NB4 (cell line): ENCODE data around the gene KIRREL3.

Experiments used
- DNase-seq: peaks from one replicate; pipeline ENCODE4 v3.0.0; 2010; ENCODE audit warnings: low read depth
- H3K4me3 ChIP-seq: one replicate; pipeline ENCODE4 v1.5.1; 2011; ENCODE audit warnings: mild to moderate bottlenecking, low read depth, low read length, moderate library complexity
- CTCF ChIP-seq: IDR thresholded peaks from one replicate; pipeline ENCODE4 v1.5.1; 2012; ENCODE audit warnings: low read depth, low read length
- MYC ChIP-seq: IDR thresholded peaks from 2 replicates; pipeline ENCODE4 v1.6.1; 2011; ENCODE audit warnings: low read depth, low read length
- POLR2A ChIP-seq: IDR thresholded peaks from 2 replicates; pipeline ENCODE4 v1.6.1; 2011; ENCODE audit warnings: mild to moderate bottlenecking; ENCODE audit not compliant: insufficient read length; ENCODE audit errors: extremely low read depth
- TF ChIP-seq, protein P1 (sequence below): IDR thresholded peaks from 2 replicates; pipeline ENCODE4 v1.6.1; 2011; ENCODE audit warnings: low read depth, low read length

The KIRREL3 gene

DNA sequence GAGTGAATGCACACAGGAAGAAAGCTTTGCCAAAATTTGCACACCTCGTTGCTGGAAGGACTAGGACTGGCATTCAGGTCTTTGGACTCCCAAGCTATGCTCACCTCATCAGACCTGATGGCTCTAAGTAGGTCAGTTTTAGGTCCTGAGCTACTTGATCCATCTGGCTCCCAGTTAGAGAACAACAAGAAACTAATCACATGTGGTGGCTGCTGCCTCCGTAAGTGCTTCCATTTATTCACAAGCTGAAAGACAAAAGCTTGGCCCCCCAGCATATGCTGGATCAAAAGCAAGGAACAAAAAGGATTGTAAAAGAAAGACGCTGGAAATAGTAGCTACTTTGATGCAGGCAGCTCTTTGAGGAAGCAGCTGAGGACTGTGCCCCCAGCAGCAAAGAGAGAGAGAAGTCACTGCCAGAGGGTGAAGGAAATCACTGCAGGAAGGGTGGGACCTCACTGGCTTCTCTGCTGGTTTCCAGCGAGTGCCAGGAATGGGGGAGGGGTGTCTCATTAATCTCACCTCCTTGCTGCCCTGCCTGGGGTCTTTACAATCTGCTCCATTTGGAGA lies 268.9 kb downstream of the KIRREL3 start:
- H3K4me3 ChIP-seq, result no peak overlapping the region
- TF ChIP-seq CTCF, result no peak
- TF ChIP-seq POLR2A, result no peak
- DNase-seq, result no peak

DNA sequence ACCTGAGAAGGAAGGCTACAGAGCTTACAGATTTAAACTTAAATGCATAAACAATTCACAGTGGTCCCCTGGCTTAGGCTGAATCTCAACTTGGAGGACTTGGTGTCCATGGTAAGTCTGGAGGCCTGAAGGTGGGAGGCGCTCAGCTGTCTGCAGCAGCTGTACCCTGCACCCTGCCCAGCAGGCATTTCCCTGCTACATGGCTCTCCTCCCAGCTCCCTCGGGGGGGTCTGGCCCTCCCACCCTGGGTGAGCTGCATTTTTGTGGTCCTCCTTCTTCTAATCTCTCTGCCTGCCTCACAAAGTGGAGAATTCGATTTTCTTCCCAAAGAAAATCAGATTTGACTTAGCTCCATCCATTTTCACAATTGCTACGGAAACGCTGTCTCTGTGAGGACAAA lies 273.2 kb downstream of the KIRREL3 start:
- DNase-seq, result no peak
- H3K4me3 ChIP-seq, result no peak overlapping the region
- TF ChIP-seq CTCF (no peak), MYC (no peak), POLR2A (no peak)
- TF ChIP-seq, protein P1, sequence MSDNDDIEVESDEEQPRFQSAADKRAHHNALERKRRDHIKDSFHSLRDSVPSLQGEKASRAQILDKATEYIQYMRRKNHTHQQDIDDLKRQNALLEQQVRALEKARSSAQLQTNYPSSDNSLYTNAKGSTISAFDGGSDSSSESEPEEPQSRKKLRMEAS, result no peak

- no peak overlapping the region for H3K4me3 ChIP-seq
- TF ChIP-seq MYC (no peak), POLR2A (no peak), CTCF (no peak)
- TF ChIP-seq, protein P1, result no peak
- DNase-seq, result no peak
Measured at GRCh38 chr11:126725521-126725920, 275.0 kb downstream of the KIRREL3 start.

DNA sequence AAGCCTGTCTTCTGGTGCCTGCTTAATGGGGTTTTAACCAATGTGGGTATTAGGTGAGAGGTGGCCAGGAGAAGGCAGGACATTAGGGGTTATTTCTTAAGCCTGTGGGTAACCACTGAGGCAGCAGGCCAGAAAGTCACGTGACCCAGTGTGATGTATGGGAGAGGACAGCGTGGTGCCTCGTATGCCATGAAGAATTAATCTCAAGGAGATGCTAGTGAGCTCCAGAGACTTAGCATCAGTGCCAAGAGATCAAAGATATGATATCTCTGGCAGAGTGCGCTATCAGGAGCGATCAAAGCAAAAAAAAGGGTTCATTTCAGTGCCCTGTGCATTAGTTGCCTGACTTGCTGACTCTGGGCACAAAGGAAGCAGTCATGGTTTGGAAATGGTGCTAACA lies 275.5 kb downstream of the KIRREL3 start:
- H3K4me3 ChIP-seq, result no peak overlapping the region
- DNase-seq, result no peak
- TF ChIP-seq MYC (no peak), CTCF (no peak), POLR2A (no peak)
- TF ChIP-seq, protein P1, result no peak

DNA sequence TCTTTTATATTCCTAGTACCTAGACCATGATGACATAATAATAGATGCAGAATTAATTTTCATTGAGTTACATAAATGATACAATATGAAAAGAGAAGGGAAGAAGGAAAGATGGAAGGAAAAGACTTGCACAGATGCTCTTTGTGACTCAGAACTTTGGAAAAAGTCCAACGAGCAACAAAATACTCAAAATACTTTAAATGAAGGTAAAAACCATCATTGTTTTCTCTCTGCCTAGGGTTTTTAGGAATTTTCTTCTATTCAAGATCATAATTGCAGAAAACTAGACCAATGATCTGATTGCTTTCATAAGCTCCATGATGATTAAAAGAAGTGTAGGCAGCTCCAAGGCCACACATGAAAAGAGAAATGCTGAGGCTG lies 276.9 kb downstream of the KIRREL3 start:
- no peak for TF ChIP-seq MYC
- no peak for TF ChIP-seq CTCF
- TF ChIP-seq, protein P1, result no peak
- no peak for TF ChIP-seq POLR2A
- no peak overlapping the region for H3K4me3 ChIP-seq
- no peak for DNase-seq
